Measurements from ENCODE around the gene AZIN2.
"Not testable (repeated sequence)": the region's sequence is repeated elsewhere in the genome, so short reads cannot be mapped to it uniquely, and the experiment has no call there.

AZIN2 gene

GRCh38 chr1:33130297-33130696 is 49.3 kb downstream of the AZIN2 start:
- no peak for DNase-seq

- DNase-seq, result no peak
These were observed 50.2 kb downstream of the AZIN2 start for GRCh38 chr1:33131191-33131590.

- no peak for DNase-seq
These were observed 51.6 kb downstream of the AZIN2 start for GRCh38 chr1:33132549-33132948.

- DNase-seq, result no peak
These were observed 52.6 kb downstream of the AZIN2 start for GRCh38 chr1:33133478-33134105.

GRCh38 chr1:33136041-33136440 is 55.1 kb downstream of the AZIN2 start:
- DNase-seq, result not testable (repeated sequence)

GRCh38 chr1:33137800-33138199 is 56.8 kb downstream of the AZIN2 start:
- peak in 1 of 2 experiments; percentile 10 for DNase-seq

- DNase-seq, result no peak
These were observed 59.5 kb downstream of the AZIN2 start for GRCh38 chr1:33140153-33141149.

- DNase-seq, result no peak
These were observed 60.3 kb downstream of the AZIN2 start for GRCh38 chr1:33141216-33141615.

- DNase-seq, result no peak
These were observed 60.8 kb downstream of the AZIN2 start for GRCh38 chr1:33141781-33142180.

- no peak for DNase-seq
These were observed 61.6 kb downstream of the AZIN2 start for GRCh38 chr1:33142483-33143064.

- DNase-seq, result no peak
These were observed 62.2 kb downstream of the AZIN2 start for GRCh38 chr1:33143176-33143575.

- no peak for DNase-seq
These were observed 62.7 kb downstream of the AZIN2 start for GRCh38 chr1:33143698-33144097.

- no peak for DNase-seq
These were observed 65.0 kb downstream of the AZIN2 start for GRCh38 chr1:33146003-33146402.

GRCh38 chr1:33147275-33147996 is 66.5 kb downstream of the AZIN2 start:
- DNase-seq, result no peak

GRCh38 chr1:33147997-33148314 is 67.0 kb downstream of the AZIN2 start:
- DNase-seq, result no peak

- no peak for DNase-seq
These were observed 67.7 kb downstream of the AZIN2 start for GRCh38 chr1:33148615-33149014.

GRCh38 chr1:33149453-33150190 is 68.7 kb downstream of the AZIN2 start:
- DNase-seq, result no peak

GRCh38 chr1:33150522-33150921 is 69.6 kb downstream of the AZIN2 start:
- DNase-seq, result no peak

- no peak for DNase-seq
These were observed 70.2 kb downstream of the AZIN2 start for GRCh38 chr1:33151116-33151515.

- DNase-seq, result no peak
These were observed 71.9 kb downstream of the AZIN2 start for GRCh38 chr1:33152685-33153432.

GRCh38 chr1:33153650-33154049 is 72.7 kb downstream of the AZIN2 start:
- DNase-seq, result no peak
